ENCODE data around the gene DBH. TPM values are rescaled to one million over a fixed set of nuclear protein-coding genes. Genes with fewer than 3 reads are reported as not detected.

The DBH gene
- total RNA-seq, 4 donors from 2014 or later = not detected

- TF ChIP-seq POLR2A (IDR thresholded peaks at IDR 0.05) (no peak), CTCF (IDR thresholded peaks at IDR 0.05) (no peak)
- no peak for DNase-seq
- Histone ChIP-seq H3K36me3 (no peaks in the 10 kb centered on the region), H3K9me3 (peaks cover 0 to 11% (median 2%) of the 10 kb centered on the region in 4 donors), H3K27me3 (no peaks in the 10 kb centered on the region), H3K27ac (no peak overlapping the region), H3K4me3 (no peak overlapping the region), H3K4me1 (no peaks in the 10 kb centered on the region)
These were observed 34.4 kb upstream of the DBH start for GRCh38 chr9:133601746-133602145.

GRCh38 chr9:133602277-133602676 lies 33.9 kb upstream of the DBH start:
- Histone ChIP-seq H3K9me3 (peaks cover 0 to 6% (median 0%) of the 10 kb centered on the region in 4 donors), H3K4me1 (no peaks in the 10 kb centered on the region), H3K36me3 (no peaks in the 10 kb centered on the region), H3K4me3 (no peak overlapping the region), H3K27ac (no peak overlapping the region), H3K27me3 (no peaks in the 10 kb centered on the region)
- TF ChIP-seq CTCF (IDR thresholded peaks at IDR 0.05) (no peak), POLR2A (IDR thresholded peaks at IDR 0.05) (no peak)
- no peak for DNase-seq

- Histone ChIP-seq H3K27me3 (no peaks in the 10 kb centered on the region), H3K9me3 (peaks cover 0 to 3% (median 0%) of the 10 kb centered on the region in 4 donors), H3K36me3 (no peaks in the 10 kb centered on the region), H3K4me1 (no peaks in the 10 kb centered on the region), H3K4me3 (no peak overlapping the region), H3K27ac (no peak overlapping the region)
- TF ChIP-seq POLR2A (IDR thresholded peaks at IDR 0.05) = no peak
- TF ChIP-seq CTCF (IDR thresholded peaks at IDR 0.05) = no peak
- DNase-seq = no peak
These were observed 32.8 kb upstream of the DBH start for GRCh38 chr9:133603135-133603927.

- Histone ChIP-seq H3K36me3 (no peaks in the 10 kb centered on the region), H3K27me3 (peaks cover 0 to 4% of the 10 kb centered on the region in 2 donors), H3K4me1 (no peaks in the 10 kb centered on the region), H3K27ac (no peak overlapping the region), H3K9me3 (no peaks in the 10 kb centered on the region), H3K4me3 (no peak overlapping the region)
- TF ChIP-seq POLR2A (IDR thresholded peaks at IDR 0.05) = no peak
- TF ChIP-seq CTCF (IDR thresholded peaks at IDR 0.05) = peak in 3 of 6 experiments; percentile 9 to 29 (median 14)
- no peak for DNase-seq
These were observed 31.9 kb upstream of the DBH start for GRCh38 chr9:133604214-133604613.

- H3K36me3 ChIP-seq = no peaks in the 10 kb centered on the region
- DNase-seq = no peak
- H3K4me3 ChIP-seq = no peak overlapping the region
- H3K4me1 ChIP-seq = no peaks in the 10 kb centered on the region
- TF ChIP-seq POLR2A (IDR thresholded peaks at IDR 0.05) (no peak), CTCF (IDR thresholded peaks at IDR 0.05) (no peak)
- no peak overlapping the region for H3K27ac ChIP-seq
- no peaks in the 10 kb centered on the region for H3K9me3 ChIP-seq
- peaks cover 0 to 4% of the 10 kb centered on the region in 2 donors for H3K27me3 ChIP-seq
These were observed 31.3 kb upstream of the DBH start for GRCh38 chr9:133604856-133605255.
